Measurements from ENCODE around the gene PINK1. TPM values are rescaled to one million over a fixed set of nuclear protein-coding genes. Genes with fewer than 3 reads are reported as not detected.

Gene PINK1
- total RNA-seq, 1 donor from 2014 or later = 37.0 TPM

GRCh38 chr1:20695515-20695914, 62.3 kb downstream of the PINK1 start:
- Mint-ChIP-seq H3K36me3 (no peaks in the 10 kb centered on the region), H3K9me3 (peaks cover 4% of the 10 kb centered on the region), H3K4me1 (ENCODE audit: unreplicated experiment) (peaks cover 8% of the 10 kb centered on the region), H3K4me3 (no peak overlapping the region), H3K27me3 (no peaks in the 10 kb centered on the region), H3K27ac (no peak overlapping the region)
- TF ChIP-seq, protein P1, sequence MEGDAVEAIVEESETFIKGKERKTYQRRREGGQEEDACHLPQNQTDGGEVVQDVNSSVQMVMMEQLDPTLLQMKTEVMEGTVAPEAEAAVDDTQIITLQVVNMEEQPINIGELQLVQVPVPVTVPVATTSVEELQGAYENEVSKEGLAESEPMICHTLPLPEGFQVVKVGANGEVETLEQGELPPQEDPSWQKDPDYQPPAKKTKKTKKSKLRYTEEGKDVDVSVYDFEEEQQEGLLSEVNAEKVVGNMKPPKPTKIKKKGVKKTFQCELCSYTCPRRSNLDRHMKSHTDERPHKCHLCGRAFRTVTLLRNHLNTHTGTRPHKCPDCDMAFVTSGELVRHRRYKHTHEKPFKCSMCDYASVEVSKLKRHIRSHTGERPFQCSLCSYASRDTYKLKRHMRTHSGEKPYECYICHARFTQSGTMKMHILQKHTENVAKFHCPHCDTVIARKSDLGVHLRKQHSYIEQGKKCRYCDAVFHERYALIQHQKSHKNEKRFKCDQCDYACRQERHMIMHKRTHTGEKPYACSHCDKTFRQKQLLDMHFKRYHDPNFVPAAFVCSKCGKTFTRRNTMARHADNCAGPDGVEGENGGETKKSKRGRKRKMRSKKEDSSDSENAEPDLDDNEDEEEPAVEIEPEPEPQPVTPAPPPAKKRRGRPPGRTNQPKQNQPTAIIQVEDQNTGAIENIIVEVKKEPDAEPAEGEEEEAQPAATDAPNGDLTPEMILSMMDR (conservative IDR thresholded peaks at IDR 0.05) = no peak
- DNase-seq (ENCODE audit: extremely low spot score, unreplicated experiment) = no peak

DNA sequence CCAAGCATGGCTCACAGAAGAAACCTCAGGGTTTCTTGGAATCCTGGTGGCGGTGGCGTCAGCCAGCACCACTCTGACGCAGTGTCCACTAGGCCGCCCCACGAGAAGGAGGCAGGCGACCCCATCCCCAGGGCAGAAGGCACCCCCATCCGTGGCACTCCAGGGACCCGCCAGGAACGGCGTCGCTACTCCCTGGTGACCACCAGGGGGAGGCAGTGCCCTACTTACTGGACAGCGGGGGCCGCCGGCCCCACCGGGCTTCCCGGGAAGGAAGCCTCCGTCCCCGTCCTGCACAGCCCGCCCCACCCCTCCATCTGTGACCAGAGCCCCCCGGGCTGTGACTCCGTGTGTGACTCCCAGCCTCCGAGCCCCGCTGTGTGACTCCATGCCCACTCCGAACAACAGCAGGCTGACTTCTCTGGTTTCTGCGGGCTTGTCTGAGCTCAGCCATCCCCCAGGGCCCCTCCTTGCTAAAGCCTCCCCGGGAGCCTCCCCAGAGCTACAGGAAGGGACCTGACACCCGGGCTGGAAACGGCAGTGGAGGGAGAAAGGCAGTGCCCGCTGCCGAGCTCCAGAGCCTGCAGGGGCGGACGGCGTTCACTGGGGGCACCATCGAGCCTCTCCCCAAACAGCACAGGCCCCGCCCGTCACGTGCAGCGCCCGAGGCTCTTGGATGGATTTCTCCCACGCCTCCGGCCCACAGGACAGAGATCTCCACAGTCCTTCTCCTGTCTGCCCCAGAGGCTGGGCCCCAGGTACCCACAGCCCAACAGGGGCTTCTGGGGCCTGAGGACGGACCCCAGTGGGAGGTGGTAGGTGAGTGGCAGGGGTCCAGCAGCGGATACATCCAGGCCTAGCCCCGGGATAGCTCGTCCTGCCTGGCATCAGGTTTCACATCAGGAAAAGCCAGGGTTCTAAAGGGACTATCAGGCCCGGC, 63.4 kb downstream of the PINK1 start:
- DNase-seq (ENCODE audit: extremely low spot score, unreplicated experiment) = peak; percentile 90
- H3K4me1 Mint-ChIP-seq (ENCODE audit: unreplicated experiment) = peaks cover 8% of the 10 kb centered on the region
- no peaks in the 10 kb centered on the region for H3K36me3 Mint-ChIP-seq

GRCh38 chr1:20697563-20697962, 64.3 kb downstream of the PINK1 start:
- peaks cover 8% of the 10 kb centered on the region for H3K4me1 Mint-ChIP-seq (ENCODE audit: unreplicated experiment)
- H3K36me3 Mint-ChIP-seq = no peaks in the 10 kb centered on the region
- DNase-seq (ENCODE audit: extremely low spot score, unreplicated experiment) = no peak
- H3K27me3 Mint-ChIP-seq = no peaks in the 10 kb centered on the region
- no peak overlapping the region for H3K27ac Mint-ChIP-seq
- H3K4me3 Mint-ChIP-seq = peak overlapping the region; percentile 91
- peaks cover 4% of the 10 kb centered on the region for H3K9me3 Mint-ChIP-seq
- TF ChIP-seq, protein P1 (conservative IDR thresholded peaks at IDR 0.05) = no peak

More for the DNA sequence above, 63.4 kb downstream of the PINK1 start:
- no peaks in the 10 kb centered on the region for H3K27me3 Mint-ChIP-seq
- TF ChIP-seq, protein P1 (conservative IDR thresholded peaks at IDR 0.05) = peak; percentile 98
- H3K4me3 Mint-ChIP-seq = peak overlapping the region; percentile 91
- H3K27ac Mint-ChIP-seq = peak overlapping the region; percentile 55
- H3K9me3 Mint-ChIP-seq = peaks cover 4% of the 10 kb centered on the region

GRCh38 chr1:20698195-20698910, 65.1 kb downstream of the PINK1 start:
- H3K27ac Mint-ChIP-seq = peak overlapping the region; percentile 26
- TF ChIP-seq, protein P1 (conservative IDR thresholded peaks at IDR 0.05) = no peak

GRCh38 chr1:20699558-20699957, 66.3 kb downstream of the PINK1 start:
- no peak for DNase-seq (ENCODE audit: extremely low spot score, unreplicated experiment)
- Mint-ChIP-seq H3K27me3 (no peaks in the 10 kb centered on the region), H3K27ac (peak overlapping the region; percentile 94), H3K4me1 (ENCODE audit: unreplicated experiment) (peaks cover 8% of the 10 kb centered on the region), H3K36me3 (no peaks in the 10 kb centered on the region), H3K4me3 (peak overlapping the region; percentile 76), H3K9me3 (peaks cover 4% of the 10 kb centered on the region)
- TF ChIP-seq, protein P1 (conservative IDR thresholded peaks at IDR 0.05) = no peak

More at GRCh38 chr1:20698195-20698910, 65.1 kb downstream of the PINK1 start:
- peaks cover 8% of the 10 kb centered on the region for H3K4me1 Mint-ChIP-seq (ENCODE audit: unreplicated experiment)
- no peaks in the 10 kb centered on the region for H3K36me3 Mint-ChIP-seq
- no peak for DNase-seq (ENCODE audit: extremely low spot score, unreplicated experiment)
- H3K9me3 Mint-ChIP-seq = peaks cover 4% of the 10 kb centered on the region
- H3K27me3 Mint-ChIP-seq = no peaks in the 10 kb centered on the region
- peak overlapping the region; percentile 28 for H3K4me3 Mint-ChIP-seq
